HEK293 (cell line): ENCODE data around the gene SPATA25.
A peak's percentile ranks its signal among the peaks of the same experiment; 100 is the strongest.

Experiments
- CTCF ChIA-PET: fragments of 350-600 bp; formaldehyde crosslinking; extraction: SDS; loops from one replicate; lab custom pipeline; 2021; ENCODE audit warnings: antibody characterized with exemption; lab: Yijun Ruan, JAX
- POLR2A ChIA-PET: fragments of 300-600 bp; formaldehyde crosslinking; extraction: SDS; loops from one replicate; lab custom pipeline; 2020; ENCODE audit warnings: antibody characterized with exemption, inconsistent platforms; lab: Yijun Ruan, JAX
- H3K27ac ChIP-seq: fragments of 200-500 bp; sonication (Bioruptor generic); 2 replicates; pipeline ENCODE4 v1.5.1; 2014; ENCODE audit warnings: low read depth, low read length, control low read depth, inconsistent platforms; ENCODE audit errors: extremely low read depth
- H3K36me3 ChIP-seq, 2 experiments: fragments of 200-500 bp in 1 of 2; sonication (Bioruptor generic) in 1 of 2; 1 replicate in 1 of 2; 2 replicates in 1 of 2; pipeline ENCODE4 v1.5.1; 2014 to 2017; ENCODE audit warnings: inconsistent platforms in 2 of 2, low read length in 2 of 2; ENCODE audit not compliant: control insufficient read depth in 2 of 2, insufficient read depth in 1 of 2
- H3K4me1 ChIP-seq: fragments of 200-500 bp; sonication (Bioruptor generic); 2 replicates; pipeline ENCODE4 v1.5.1; 2014; ENCODE audit warnings: mild to moderate bottlenecking, low read length, inconsistent platforms; ENCODE audit not compliant: control insufficient read depth, insufficient read depth
- H3K4me3 ChIP-seq: 2 replicates; pipeline ENCODE4 v1.5.1; 2011; ENCODE audit warnings: low read depth, mild to moderate bottlenecking, control low read depth, low read length, moderate library complexity
- H3K9me3 ChIP-seq: fragments of 200-500 bp; sonication (Bioruptor generic); 2 replicates; pipeline ENCODE4 v1.5.1; 2014; ENCODE audit warnings: low read depth, low read length, inconsistent platforms; ENCODE audit not compliant: control insufficient read depth, insufficient read depth
- FEZF1 ChIP-seq: fragments of 450-650 bp; formaldehyde crosslinking; IDR thresholded peaks from 2 replicates; pipeline ENCODE4 v1.5.1; 2016; ENCODE audit warnings: missing biosample characterization, missing genetic modification characterization
- HOXD13 ChIP-seq: sonication (generic); formaldehyde crosslinking; IDR thresholded peaks from 2 replicates; pipeline ENCODE4 v1.8.0; 2022; ENCODE audit warnings: missing genetic modification reagents, borderline replicate concordance
- KLF10 ChIP-seq: fragments of 450-650 bp; IDR thresholded peaks from 2 replicates; pipeline ENCODE4 v1.5.1; 2018; ENCODE audit warnings: missing biosample characterization, mild to moderate bottlenecking, missing genetic modification characterization
- KLF7 ChIP-seq: fragments of 450-650 bp; formaldehyde crosslinking; IDR thresholded peaks from 2 replicates; pipeline ENCODE4 v1.5.1; 2016; ENCODE audit warnings: missing biosample characterization, missing genetic modification characterization, borderline replicate concordance
- PRDM1 ChIP-seq: fragments of 450-650 bp; formaldehyde crosslinking; IDR thresholded peaks from 2 replicates; pipeline ENCODE4; 2016; ENCODE audit warnings: missing biosample characterization, missing genetic modification characterization
- SCRT1 ChIP-seq: fragments of 450-650 bp; formaldehyde crosslinking; IDR thresholded peaks from 2 replicates; pipeline ENCODE4 v1.5.1; 2016; ENCODE audit warnings: missing biosample characterization, missing genetic modification characterization, borderline replicate concordance
- SP2 ChIP-seq: fragments of 450-650 bp; formaldehyde crosslinking; IDR thresholded peaks from 2 replicates; pipeline ENCODE4 v1.5.1; 2016; ENCODE audit warnings: missing biosample characterization, missing genetic modification characterization
- ZBTB17 ChIP-seq: fragments of 450-650 bp; formaldehyde crosslinking; IDR thresholded peaks from 2 replicates; pipeline ENCODE4 v1.5.1; 2016; ENCODE audit warnings: missing biosample characterization, missing genetic modification characterization
- ZEB2 ChIP-seq: fragments of 450-650 bp; formaldehyde crosslinking; IDR thresholded peaks from 2 replicates; pipeline ENCODE4 v1.5.1; 2016; ENCODE audit warnings: missing biosample characterization, missing genetic modification characterization
- ZFHX2 ChIP-seq: fragments of 450-650 bp; formaldehyde crosslinking; conservative IDR thresholded peaks from 2 replicates; pipeline ENCODE4 v1.5.1; 2016; ENCODE audit warnings: missing biosample characterization, missing genetic modification characterization
- ZNF133 ChIP-seq: fragments of 450-650 bp; formaldehyde crosslinking; IDR thresholded peaks from 2 replicates; pipeline ENCODE4 v1.5.1; 2016; ENCODE audit warnings: missing biosample characterization, missing genetic modification characterization
- ZNF138 ChIP-seq: fragments of 450-650 bp; formaldehyde crosslinking; IDR thresholded peaks from 2 replicates; pipeline ENCODE4 v1.5.1; 2016; ENCODE audit warnings: missing biosample characterization, missing genetic modification characterization, borderline replicate concordance
- ZNF223 ChIP-seq: fragments of 450-650 bp; formaldehyde crosslinking; IDR thresholded peaks from 2 replicates; pipeline ENCODE4 v1.5.1; 2016; ENCODE audit warnings: missing biosample characterization, missing genetic modification characterization
- ZNF302 ChIP-seq: fragments of 450-650 bp; formaldehyde crosslinking; IDR thresholded peaks from 2 replicates; pipeline ENCODE4 v1.5.1; 2016; ENCODE audit warnings: missing biosample characterization, missing genetic modification characterization, low read depth
- ZNF391 ChIP-seq: fragments of 450-650 bp; formaldehyde crosslinking; IDR thresholded peaks from 2 replicates; pipeline ENCODE4 v1.5.1; 2016; ENCODE audit warnings: low read depth, missing biosample characterization, missing genetic modification characterization, borderline replicate concordance
- ZNF394 ChIP-seq: fragments of 450-650 bp; formaldehyde crosslinking; IDR thresholded peaks from 2 replicates; pipeline ENCODE4 v1.5.1; 2016; ENCODE audit warnings: missing biosample characterization, missing genetic modification characterization, mild to moderate bottlenecking, moderate library complexity, borderline replicate concordance
- ZNF426 ChIP-seq: fragments of 450-650 bp; formaldehyde crosslinking; IDR thresholded peaks from 2 replicates; pipeline ENCODE4 v1.5.1; 2017; ENCODE audit warnings: missing biosample characterization, missing genetic modification characterization, mild to moderate bottlenecking, inconsistent platforms, moderate library complexity
- ZNF473 ChIP-seq: fragments of 450-650 bp; formaldehyde crosslinking; IDR thresholded peaks from 2 replicates; pipeline ENCODE4 v1.5.1; 2017; ENCODE audit warnings: missing biosample characterization, missing genetic modification characterization
- ZNF530 ChIP-seq: fragments of 450-650 bp; formaldehyde crosslinking; IDR thresholded peaks from 2 replicates; pipeline ENCODE4 v1.5.1; 2016; ENCODE audit warnings: low read depth, missing biosample characterization, missing genetic modification characterization
- ZNF610 ChIP-seq: fragments of 450-650 bp; formaldehyde crosslinking; IDR thresholded peaks from 2 replicates; pipeline ENCODE4 v1.5.1; 2016; ENCODE audit warnings: missing biosample characterization, missing genetic modification characterization, borderline replicate concordance
- ZNF747 ChIP-seq: fragments of 450-650 bp; formaldehyde crosslinking; IDR thresholded peaks from 2 replicates; pipeline ENCODE4 v1.5.1; 2016; ENCODE audit warnings: missing biosample characterization, missing genetic modification characterization
- ZNF830 ChIP-seq: fragments of 450-650 bp; IDR thresholded peaks from 2 replicates; pipeline ENCODE4 v1.5.0; 2018; ENCODE audit warnings: missing biosample characterization, missing genetic modification characterization, low read depth, mild to moderate bottlenecking, moderate library complexity
- ZSCAN16 ChIP-seq: fragments of 450-650 bp; formaldehyde crosslinking; IDR thresholded peaks from 2 replicates; pipeline ENCODE4 v1.5.1; 2016; ENCODE audit warnings: missing biosample characterization, missing genetic modification characterization
- ZXDB ChIP-seq: fragments of 450-650 bp; formaldehyde crosslinking; IDR thresholded peaks from 2 replicates; pipeline ENCODE4 v1.5.1; 2016; ENCODE audit warnings: missing biosample characterization, missing genetic modification characterization
- TF ChIP-seq, protein P1 (sequence below): fragments of 450-650 bp; formaldehyde crosslinking; IDR thresholded peaks from 2 replicates; pipeline ENCODE4 v1.5.1; 2016; ENCODE audit warnings: missing biosample characterization, missing genetic modification characterization
- TF ChIP-seq, protein P2 (sequence below): sonication (generic); formaldehyde crosslinking; IDR thresholded peaks from 2 replicates; pipeline ENCODE4 v1.8.1; 2022; ENCODE audit warnings: mild to moderate bottlenecking, moderate library complexity, missing genetic modification reagents
- TF ChIP-seq, protein P3 (sequence below): fragments of 450-650 bp; formaldehyde crosslinking; IDR thresholded peaks from 2 replicates; pipeline ENCODE4 v1.5.1; 2017; ENCODE audit warnings: missing biosample characterization, missing genetic modification characterization
- TF ChIP-seq, protein P4 (sequence below): fragments of 450-650 bp; formaldehyde crosslinking; IDR thresholded peaks from 2 replicates; pipeline ENCODE4 v1.5.1; 2016; ENCODE audit warnings: missing biosample characterization, missing genetic modification characterization, borderline replicate concordance
- TF ChIP-seq, protein P5 (sequence below): fragments of 450-650 bp; formaldehyde crosslinking; conservative IDR thresholded peaks from 2 replicates; pipeline ENCODE4 v1.5.1; 2016; ENCODE audit warnings: low read depth, missing biosample characterization, missing genetic modification characterization

SPATA25 gene

DNA sequence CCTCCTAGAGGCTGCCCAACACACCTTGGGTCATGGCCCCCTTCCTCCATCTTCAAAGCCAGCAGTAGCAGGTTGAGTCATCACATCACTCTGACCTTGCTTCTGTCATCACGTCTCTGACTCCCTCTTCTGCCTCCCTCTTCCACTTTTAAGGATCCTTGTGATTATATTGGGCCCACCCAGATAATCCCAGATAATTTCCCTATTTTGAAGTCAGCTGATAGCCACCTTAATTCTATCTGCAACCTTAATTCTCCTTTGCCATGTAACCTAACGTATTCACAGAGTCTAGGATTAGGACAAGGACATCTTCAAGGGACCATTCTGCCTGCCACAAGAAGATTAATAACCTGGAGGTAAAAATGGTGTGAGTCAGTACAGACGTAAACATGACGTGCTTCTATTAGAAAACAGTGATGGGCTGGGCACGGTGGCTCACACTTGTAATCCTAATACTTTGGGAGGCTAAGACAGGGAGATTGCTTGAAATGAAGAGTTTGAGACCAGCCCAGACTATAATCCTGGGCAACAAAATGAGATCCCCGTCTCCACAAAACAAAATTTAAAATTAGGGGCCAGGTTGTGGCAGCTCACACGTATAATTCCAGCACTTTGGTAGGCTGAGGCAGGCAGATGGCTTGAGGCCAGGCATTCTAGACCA is 26.7 kb downstream of the SPATA25 start (continued):
- TF ChIP-seq ZNF426 (no peak), ZNF223 (tag by site-specific recombination) (no peak), ZNF133 (tag by site-specific recombination) (no peak), SCRT1 (tag by site-specific recombination) (no peak), KLF10 (tag by site-specific recombination) (peak; percentile 45; the same call in 1 of the 2 replicates), ZNF473 (tag by site-specific recombination) (no peak), ZNF394 (tag by site-specific recombination) (no peak; the same call in 1 of the 2 replicates), ZBTB17 (tag by site-specific recombination) (peak; percentile 55), KLF7 (tag by site-specific recombination) (no peak), ZNF830 (no peak), HOXD13 (CRISPR knock-in tag) (no peak), ZFHX2 (tag by site-specific recombination) (no peak)
- TF ChIP-seq, protein P1, sequence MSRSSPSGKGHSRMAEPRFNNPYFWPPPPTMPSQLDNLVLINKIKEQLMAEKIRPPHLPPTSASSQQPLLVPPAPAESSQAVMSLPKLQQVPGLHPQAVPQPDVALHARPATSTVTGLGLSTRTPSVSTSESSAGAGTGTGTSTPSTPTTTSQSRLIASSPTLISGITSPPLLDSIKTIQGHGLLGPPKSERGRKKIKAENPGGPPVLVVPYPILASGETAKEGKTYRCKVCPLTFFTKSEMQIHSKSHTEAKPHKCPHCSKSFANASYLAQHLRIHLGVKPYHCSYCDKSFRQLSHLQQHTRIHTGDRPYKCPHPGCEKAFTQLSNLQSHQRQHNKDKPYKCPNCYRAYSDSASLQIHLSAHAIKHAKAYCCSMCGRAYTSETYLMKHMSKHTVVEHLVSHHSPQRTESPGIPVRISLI (tag by site-specific recombination): no peak
- TF ChIP-seq, protein P2, sequence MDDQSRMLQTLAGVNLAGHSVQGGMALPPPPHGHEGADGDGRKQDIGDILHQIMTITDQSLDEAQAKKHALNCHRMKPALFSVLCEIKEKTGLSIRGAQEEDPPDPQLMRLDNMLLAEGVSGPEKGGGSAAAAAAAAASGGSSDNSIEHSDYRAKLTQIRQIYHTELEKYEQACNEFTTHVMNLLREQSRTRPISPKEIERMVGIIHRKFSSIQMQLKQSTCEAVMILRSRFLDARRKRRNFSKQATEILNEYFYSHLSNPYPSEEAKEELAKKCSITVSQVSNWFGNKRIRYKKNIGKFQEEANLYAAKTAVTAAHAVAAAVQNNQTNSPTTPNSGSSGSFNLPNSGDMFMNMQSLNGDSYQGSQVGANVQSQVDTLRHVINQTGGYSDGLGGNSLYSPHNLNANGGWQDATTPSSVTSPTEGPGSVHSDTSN (CRISPR knock-in tag): no peak

DNA sequence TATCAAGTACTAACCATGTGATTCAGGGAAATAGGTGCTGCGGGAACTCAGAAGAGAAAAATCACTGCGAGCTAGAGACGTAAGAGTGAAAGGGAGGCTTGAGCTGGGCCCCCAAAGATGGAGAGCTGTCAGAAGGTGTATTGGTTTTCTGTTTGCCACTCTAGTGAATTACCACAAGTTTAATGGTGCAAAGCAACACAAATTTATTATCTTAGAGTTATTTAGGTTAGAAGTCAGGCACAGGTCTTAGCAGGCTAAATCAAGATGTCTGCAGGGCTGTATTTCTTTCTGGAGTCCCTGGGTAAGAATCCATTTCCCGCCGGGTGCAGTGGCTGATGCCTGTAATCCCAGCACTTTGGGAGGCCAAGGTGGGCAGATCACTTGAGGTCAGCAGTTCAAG is 27.5 kb downstream of the SPATA25 start:
- H3K4me3 ChIP-seq: no peak overlapping the region
- ChIA-PET POLR2A (no interaction called here), CTCF (interaction anchor here (1.4 kb wide), 1 partner anchor 61 kb away, joined by 5 read pairs; no protein-coding TSS in a partner anchor)
- no peaks in the 10 kb centered on the region for H3K9me3 ChIP-seq
- peaks cover 0 to 2% of the 10 kb centered on the region in 2 experiments; a peak in 1 of 3 replicates for H3K36me3 ChIP-seq
- TF ChIP-seq ZNF138 (tag by site-specific recombination) (no peak), FEZF1 (no peak), ZXDB (tag by site-specific recombination) (no peak), SP2 (tag by site-specific recombination) (no peak), ZSCAN16 (no peak), ZEB2 (no peak), ZNF391 (tag by site-specific recombination) (no peak), ZNF610 (tag by site-specific recombination) (no peak), ZNF302 (no peak), PRDM1 (tag by site-specific recombination) (no peak), ZNF747 (tag by site-specific recombination) (no peak), ZNF530 (no peak)
- TF ChIP-seq, protein P3, sequence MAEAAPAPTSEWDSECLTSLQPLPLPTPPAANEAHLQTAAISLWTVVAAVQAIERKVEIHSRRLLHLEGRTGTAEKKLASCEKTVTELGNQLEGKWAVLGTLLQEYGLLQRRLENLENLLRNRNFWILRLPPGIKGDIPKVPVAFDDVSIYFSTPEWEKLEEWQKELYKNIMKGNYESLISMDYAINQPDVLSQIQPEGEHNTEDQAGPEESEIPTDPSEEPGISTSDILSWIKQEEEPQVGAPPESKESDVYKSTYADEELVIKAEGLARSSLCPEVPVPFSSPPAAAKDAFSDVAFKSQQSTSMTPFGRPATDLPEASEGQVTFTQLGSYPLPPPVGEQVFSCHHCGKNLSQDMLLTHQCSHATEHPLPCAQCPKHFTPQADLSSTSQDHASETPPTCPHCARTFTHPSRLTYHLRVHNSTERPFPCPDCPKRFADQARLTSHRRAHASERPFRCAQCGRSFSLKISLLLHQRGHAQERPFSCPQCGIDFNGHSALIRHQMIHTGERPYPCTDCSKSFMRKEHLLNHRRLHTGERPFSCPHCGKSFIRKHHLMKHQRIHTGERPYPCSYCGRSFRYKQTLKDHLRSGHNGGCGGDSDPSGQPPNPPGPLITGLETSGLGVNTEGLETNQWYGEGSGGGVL (tag by site-specific recombination): no peak
- TF ChIP-seq, protein P4, sequence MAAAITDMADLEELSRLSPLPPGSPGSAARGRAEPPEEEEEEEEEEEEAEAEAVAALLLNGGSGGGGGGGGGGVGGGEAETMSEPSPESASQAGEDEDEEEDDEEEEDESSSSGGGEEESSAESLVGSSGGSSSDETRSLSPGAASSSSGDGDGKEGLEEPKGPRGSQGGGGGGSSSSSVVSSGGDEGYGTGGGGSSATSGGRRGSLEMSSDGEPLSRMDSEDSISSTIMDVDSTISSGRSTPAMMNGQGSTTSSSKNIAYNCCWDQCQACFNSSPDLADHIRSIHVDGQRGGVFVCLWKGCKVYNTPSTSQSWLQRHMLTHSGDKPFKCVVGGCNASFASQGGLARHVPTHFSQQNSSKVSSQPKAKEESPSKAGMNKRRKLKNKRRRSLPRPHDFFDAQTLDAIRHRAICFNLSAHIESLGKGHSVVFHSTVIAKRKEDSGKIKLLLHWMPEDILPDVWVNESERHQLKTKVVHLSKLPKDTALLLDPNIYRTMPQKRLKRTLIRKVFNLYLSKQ (tag by site-specific recombination): no peak
- TF ChIP-seq, protein P5, sequence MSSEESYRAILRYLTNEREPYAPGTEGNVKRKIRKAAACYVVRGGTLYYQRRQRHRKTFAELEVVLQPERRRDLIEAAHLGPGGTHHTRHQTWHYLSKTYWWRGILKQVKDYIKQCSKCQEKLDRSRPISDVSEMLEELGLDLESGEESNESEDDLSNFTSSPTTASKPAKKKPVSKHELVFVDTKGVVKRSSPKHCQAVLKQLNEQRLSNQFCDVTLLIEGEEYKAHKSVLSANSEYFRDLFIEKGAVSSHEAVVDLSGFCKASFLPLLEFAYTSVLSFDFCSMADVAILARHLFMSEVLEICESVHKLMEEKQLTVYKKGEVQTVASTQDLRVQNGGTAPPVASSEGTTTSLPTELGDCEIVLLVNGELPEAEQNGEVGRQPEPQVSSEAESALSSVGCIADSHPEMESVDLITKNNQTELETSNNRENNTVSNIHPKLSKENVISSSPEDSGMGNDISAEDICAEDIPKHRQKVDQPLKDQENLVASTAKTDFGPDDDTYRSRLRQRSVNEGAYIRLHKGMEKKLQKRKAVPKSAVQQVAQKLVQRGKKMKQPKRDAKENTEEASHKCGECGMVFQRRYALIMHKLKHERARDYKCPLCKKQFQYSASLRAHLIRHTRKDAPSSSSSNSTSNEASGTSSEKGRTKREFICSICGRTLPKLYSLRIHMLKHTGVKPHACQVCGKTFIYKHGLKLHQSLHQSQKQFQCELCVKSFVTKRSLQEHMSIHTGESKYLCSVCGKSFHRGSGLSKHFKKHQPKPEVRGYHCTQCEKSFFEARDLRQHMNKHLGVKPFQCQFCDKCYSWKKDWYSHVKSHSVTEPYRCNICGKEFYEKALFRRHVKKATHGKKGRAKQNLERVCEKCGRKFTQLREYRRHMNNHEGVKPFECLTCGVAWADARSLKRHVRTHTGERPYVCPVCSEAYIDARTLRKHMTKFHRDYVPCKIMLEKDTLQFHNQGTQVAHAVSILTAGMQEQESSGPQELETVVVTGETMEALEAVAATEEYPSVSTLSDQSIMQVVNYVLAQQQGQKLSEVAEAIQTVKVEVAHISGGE (tag by site-specific recombination): no peak
- TF ChIP-seq, all 188 proteins: peak for 0
- Histone ChIP-seq H3K4me1 (peaks cover 5% of the 10 kb centered on the region), H3K27ac (no peak overlapping the region)
